Neuronal stem cell (in vitro differentiated cells): Measurements from ENCODE around the gene VPS13D.
"Not testable (repeated sequence)": the region's sequence is repeated elsewhere in the genome, so short reads cannot be mapped to it uniquely, and the experiment has no call there.

ENCODE experiments used
- DNase-seq: peaks from one replicate; pipeline ENCODE4 v3.0.0-alpha.2; 2013; ENCODE audit warnings: low spot score
- H2AFZ ChIP-seq: one replicate; pipeline ENCODE4 v1.6.1; 2013; ENCODE audit warnings: mild to moderate bottlenecking, low read length, inconsistent platforms
- H2AK5ac ChIP-seq: 2 replicates; pipeline ENCODE4 v1.6.1; 2013; ENCODE audit warnings: low read depth, mild to moderate bottlenecking, inconsistent platforms, low read length, moderate library complexity, mixed read lengths
- H2BK120ac ChIP-seq: 2 replicates; pipeline ENCODE4 v1.6.1; 2013; ENCODE audit warnings: low read depth, mild to moderate bottlenecking, inconsistent platforms, low read length, moderate library complexity, mixed read lengths
- H2BK12ac ChIP-seq: one replicate; pipeline ENCODE4 v1.6.1; 2013; ENCODE audit warnings: low read length, inconsistent platforms
- H2BK15ac ChIP-seq: 2 replicates; pipeline ENCODE4 v1.6.1; 2013; ENCODE audit warnings: mild to moderate bottlenecking, low read length, inconsistent platforms, mixed read lengths
- H2BK5ac ChIP-seq: one replicate; pipeline ENCODE4 v1.6.1; 2013; ENCODE audit warnings: inconsistent platforms, mild to moderate bottlenecking, low read length, moderate library complexity
- H3K14ac ChIP-seq: one replicate; pipeline ENCODE4 v1.6.1; 2013; ENCODE audit warnings: low read length, inconsistent platforms
- H3K18ac ChIP-seq: 2 replicates; pipeline ENCODE4 v1.6.1; 2013; ENCODE audit warnings: low read length, inconsistent platforms
- H3K23ac ChIP-seq: 2 replicates; pipeline ENCODE4 v1.6.1; 2013; ENCODE audit warnings: low read depth, mild to moderate bottlenecking, mixed read lengths, low read length, inconsistent platforms; ENCODE audit not compliant: poor library complexity
- H3K27ac ChIP-seq: replicated peaks from 3 replicates; pipeline ENCODE4 v1.5.1; 2013; ENCODE audit warnings: low read length, inconsistent platforms
- H3K27me3 ChIP-seq, 3 experiments: 2 replicates each; pipeline ENCODE4 v1.6.1; 2013; ENCODE audit warnings: low read length in 3 of 3, mild to moderate bottlenecking in 2 of 3, inconsistent platforms in 1 of 3, low read depth in 1 of 3, mixed read lengths in 1 of 3, moderate library complexity in 1 of 3; ENCODE audit not compliant: control insufficient read depth in 3 of 3, insufficient read depth in 3 of 3
- H3K36me3 ChIP-seq, 2 donors: replicated peaks in 1 of 2; 2 replicates each; pipeline ENCODE4 v1.6.1; 2013; ENCODE audit warnings: low read length in 2 of 2; ENCODE audit not compliant: control insufficient read depth in 2 of 2, insufficient read depth in 2 of 2
- H3K4ac ChIP-seq: 2 replicates; pipeline ENCODE4 v1.6.1; 2013; ENCODE audit warnings: inconsistent platforms, mild to moderate bottlenecking, low read length, moderate library complexity
- H3K4me1 ChIP-seq, 2 donors: 1 replicate in 1 of 2; 2 replicates in 1 of 2; pipeline ENCODE4 v1.6.1; 2013; ENCODE audit warnings: low read length in 2 of 2, low read depth in 1 of 2; ENCODE audit not compliant: control insufficient read depth in 2 of 2, insufficient read depth in 1 of 2
- H3K4me2 ChIP-seq: one replicate; pipeline ENCODE4 v1.6.1; 2013; ENCODE audit warnings: mild to moderate bottlenecking, low read length, inconsistent platforms; ENCODE audit not compliant: insufficient read depth, poor library complexity, severe bottlenecking
- H3K4me3 ChIP-seq, 2 donors: 2 replicates each; pipeline ENCODE4 v1.5.1; 2013; ENCODE audit warnings: low read length in 2 of 2, mild to moderate bottlenecking in 2 of 2, inconsistent platforms in 1 of 2, moderate library complexity in 1 of 2
- H3K79me1 ChIP-seq: one replicate; pipeline ENCODE4 v1.6.1; 2013; ENCODE audit warnings: low read depth, mild to moderate bottlenecking, inconsistent platforms, low read length, moderate library complexity
- H3K9ac ChIP-seq: one replicate; pipeline ENCODE4 v1.6.1; 2013; ENCODE audit warnings: mild to moderate bottlenecking, low read depth, low read length, inconsistent platforms; ENCODE audit not compliant: poor library complexity
- H3K9me3 ChIP-seq, 2 donors: replicated peaks in 1 of 2; 2 replicates each; pipeline versions ENCODE3 to v1.6.1; 2013; ENCODE audit warnings: low read length in 2 of 2, mild to moderate bottlenecking in 2 of 2, inconsistent platforms in 1 of 2, low read depth in 1 of 2, mixed read lengths in 1 of 2, moderate library complexity in 1 of 2; ENCODE audit not compliant: control insufficient read depth in 2 of 2, insufficient read depth in 1 of 2
- H4K8ac ChIP-seq: one replicate; pipeline ENCODE4 v1.6.1; 2013; ENCODE audit warnings: low read depth, mild to moderate bottlenecking, inconsistent platforms, low read length, moderate library complexity
- H4K91ac ChIP-seq: one replicate; pipeline ENCODE4 v1.6.1; 2013; ENCODE audit warnings: low read length, low read depth, mild to moderate bottlenecking, inconsistent platforms; ENCODE audit not compliant: poor library complexity
- WGBS, 2 donors: extraction: QIAGEN DNeasy Blood & Tissue Kit; methylation state at CpG; one replicate each; pipeline ENCODE4 v1.1.7; 2013; ENCODE audit warnings: missing lambda C conversion rate in 2 of 2, mixed read lengths in 1 of 2; ENCODE audit not compliant: insufficient read length in 2 of 2, insufficient replicate concordance in 1 of 2; ENCODE audit errors: extremely low coverage in 2 of 2; 5-methylcytosine and 5-hydroxymethylcytosine counted together

VPS13D gene

GRCh38 chr1:12469493-12469892 lies 239.7 kb downstream of the VPS13D start:
- no peak overlapping the region for H3K4me3 ChIP-seq
- no peak overlapping the region for H3K9ac ChIP-seq
- H3K14ac ChIP-seq, result no peak overlapping the region
- peaks cover 2 to 12% of the 10 kb centered on the region in 2 donors for H3K9me3 ChIP-seq
- H3K79me1 ChIP-seq, result no peaks in the 10 kb centered on the region
- H2AFZ ChIP-seq, result no peak overlapping the region
- no peak overlapping the region for H2BK120ac ChIP-seq
- no peak overlapping the region for H3K27ac ChIP-seq
- H3K23ac ChIP-seq, result no peak overlapping the region
- H3K27me3 ChIP-seq, result no peaks in the 10 kb centered on the region
- no peak overlapping the region for H2AK5ac ChIP-seq
- H3K4ac ChIP-seq, result no peak overlapping the region
- no peak overlapping the region for H2BK15ac ChIP-seq
- H2BK12ac ChIP-seq, result no peak overlapping the region
- H2BK5ac ChIP-seq, result no peak overlapping the region
- no CpG with 5 or more reads among the region's 6 CpGs for WGBS, 2 donors
- H4K91ac ChIP-seq, result no peak overlapping the region
- H3K18ac ChIP-seq, result no peak overlapping the region
- no peak overlapping the region for H3K4me2 ChIP-seq
- H4K8ac ChIP-seq, result no peak overlapping the region
- H3K36me3 ChIP-seq, result peaks cover 0 to 3% of the 10 kb centered on the region in 2 donors
- peaks cover 5 to 8% of the 10 kb centered on the region in 2 donors for H3K4me1 ChIP-seq
- DNase-seq, result no peak

GRCh38 chr1:12469990-12470389 lies 240.2 kb downstream of the VPS13D start:
- Histone ChIP-seq H3K27ac (no peak overlapping the region), H4K8ac (no peak overlapping the region), H2AFZ (no peak overlapping the region), H3K9ac (no peak overlapping the region), H4K91ac (no peak overlapping the region), H3K36me3 (peaks cover 0 to under 1% of the 10 kb centered on the region in 2 donors), H3K23ac (no peak overlapping the region), H3K4me1 (peaks cover 2 to 8% of the 10 kb centered on the region in 2 donors), H2BK12ac (no peak overlapping the region), H3K79me1 (no peaks in the 10 kb centered on the region), H3K4ac (no peak overlapping the region), H3K9me3 (peaks cover 2 to 12% of the 10 kb centered on the region in 2 donors), H2AK5ac (no peak overlapping the region), H3K27me3 (no peaks in the 10 kb centered on the region), H3K18ac (no peak overlapping the region), H3K4me3 (no peak overlapping the region), H2BK5ac (no peak overlapping the region), H2BK120ac (no peak overlapping the region), H3K4me2 (no peak overlapping the region), H3K14ac (no peak overlapping the region), H2BK15ac (no peak overlapping the region)
- DNase-seq, result no peak
- no CpG with 5 or more reads among the region's 4 CpGs for WGBS, 2 donors

GRCh38 chr1:12470916-12471315 lies 241.1 kb downstream of the VPS13D start:
- not testable (repeated sequence) for H2BK5ac ChIP-seq, H2AFZ ChIP-seq, H3K79me1 ChIP-seq, DNase-seq, H2BK120ac ChIP-seq, H4K8ac ChIP-seq, H3K14ac ChIP-seq, H3K36me3 ChIP-seq, H3K4me3 ChIP-seq, H3K9ac ChIP-seq, H3K27me3 ChIP-seq, H3K4me2 ChIP-seq, H3K23ac ChIP-seq, H3K4ac ChIP-seq, H2AK5ac ChIP-seq, H3K27ac ChIP-seq, H2BK15ac ChIP-seq, H3K4me1 ChIP-seq, H4K91ac ChIP-seq, H3K18ac ChIP-seq, H2BK12ac ChIP-seq
- WGBS, 2 donors, result no CpG with 5 or more reads among the region's 3 CpGs
- H3K9me3 ChIP-seq, result peaks cover 2 to 12% of the 10 kb centered on the region in 2 donors

- no peak overlapping the region for H3K23ac ChIP-seq
- no peak overlapping the region for H2BK15ac ChIP-seq
- no peak overlapping the region for H2BK12ac ChIP-seq
- no peak overlapping the region for H3K4me2 ChIP-seq
- no peak overlapping the region for H4K8ac ChIP-seq
- H3K9ac ChIP-seq, result no peak overlapping the region
- no CpG with 5 or more reads among the region's 2 CpGs for WGBS, 2 donors
- no peak overlapping the region for H2BK120ac ChIP-seq
- no peak overlapping the region for H2AK5ac ChIP-seq
- no peak overlapping the region for H3K27ac ChIP-seq
- no peak overlapping the region for H3K18ac ChIP-seq
- H3K9me3 ChIP-seq, result peaks cover 2 to 12% of the 10 kb centered on the region in 2 donors
- no peaks in the 10 kb centered on the region for H3K36me3 ChIP-seq
- H3K4me1 ChIP-seq, result peaks cover 2 to 7% of the 10 kb centered on the region in 2 donors
- H3K79me1 ChIP-seq, result no peaks in the 10 kb centered on the region
- no peak overlapping the region for H3K4me3 ChIP-seq
- no peaks in the 10 kb centered on the region for H3K27me3 ChIP-seq
- H2BK5ac ChIP-seq, result no peak overlapping the region
- no peak for DNase-seq
- H2AFZ ChIP-seq, result no peak overlapping the region
- H3K14ac ChIP-seq, result no peak overlapping the region
- no peak overlapping the region for H4K91ac ChIP-seq
- no peak overlapping the region for H3K4ac ChIP-seq
These were observed 242.4 kb downstream of the VPS13D start for GRCh38 chr1:12472156-12472797.
